Activated naive CD4-positive, alpha-beta T cell treated with anti-CD3 and anti-CD28 coated beads for 36 hours (primary cell): ENCODE data around the gene RHOU. TPM values are rescaled to one million over a fixed set of nuclear protein-coding genes. Genes with fewer than 3 reads are reported as not detected.

Experiments
- CTCF ChIA-PET: fragments of 350-600 bp; sonication (Branson Sonifier 250); formaldehyde crosslinking; loops from one replicate; lab custom pipeline; 2021; ENCODE audit warnings: antibody characterized with exemption; lab: Charles Lee
- DNase-seq: peaks from one replicate; pipeline ENCODE4 v3.0.0-alpha.2; 2020
- H3K27ac Mint-ChIP-seq: one replicate; pipeline ENCODE4 v1.8.0; 2021; ENCODE audit warnings: mild to moderate bottlenecking, mixed read lengths
- H3K27me3 Mint-ChIP-seq: one replicate; pipeline ENCODE4 v1.8.0; 2021; ENCODE audit warnings: low read depth, mixed read lengths
- H3K36me3 Mint-ChIP-seq: one replicate; pipeline ENCODE4 v1.8.0; 2021; ENCODE audit warnings: low read depth, mixed read lengths
- H3K4me1 Mint-ChIP-seq: one replicate; pipeline ENCODE4 v1.8.0; 2021; ENCODE audit warnings: low read depth, mixed read lengths
- H3K4me3 Mint-ChIP-seq: one replicate; pipeline ENCODE4 v1.8.0; 2021; ENCODE audit warnings: mild to moderate bottlenecking, moderate library complexity, mixed read lengths
- H3K9me3 Mint-ChIP-seq: one replicate; pipeline ENCODE4 v1.8.0; 2021; ENCODE audit warnings: mixed read lengths
- intact Hi-C: fragments of 100-400 bp; cut with micrococcal nuclease; formaldehyde crosslinking; loops from one replicate; pipeline ENCODE4 v1.15.1; 2023
- total RNA-seq, 2 experiments: library from RNA; stranded (reverse); gene quantifications; one replicate each; pipeline ENCODE4 v1.2.3, GENCODE V29; 2021

The RHOU gene
- total RNA-seq, 2 experiments from 2014 or later = 0.17 to 0.35 TPM

- Mint-ChIP-seq H3K27ac (no peak overlapping the region), H3K27me3 (no peaks in the 10 kb centered on the region), H3K36me3 (peaks cover 2% of the 10 kb centered on the region), H3K9me3 (peaks cover 2% of the 10 kb centered on the region), H3K4me1 (peaks cover 9% of the 10 kb centered on the region), H3K4me3 (no peak overlapping the region)
- CTCF ChIA-PET = interaction anchor here (0.6 to 2.3 kb wide), 4 partner anchors 9 to 59 kb away, joined by 4 to 13 read pairs (median 6); partner anchors contain the start of gene RHOU
- intact Hi-C loops = loop anchor here (1.0 to 10.0 kb wide), 8 partner anchors 10 to 646 kb away; partner anchors contain the start of genes CCSAP and RHOU
- DNase-seq = peak; percentile 66
These were observed 59.5 kb downstream of the RHOU start for GRCh38 chr1:228794810-228795209.

- intact Hi-C loops = loop anchor here (10.0 kb wide), 1 partner anchor 549 kb away; the partner anchor contains the start of gene CCSAP
- H3K27ac Mint-ChIP-seq = no peak overlapping the region
- CTCF ChIA-PET = interaction anchor here (0.6 to 2.3 kb wide), 3 partner anchors 8 to 92 kb away, joined by 4 to 13 read pairs (median 4); no protein-coding TSS in a partner anchor
- no peak for DNase-seq
- H3K36me3 Mint-ChIP-seq = peaks cover 2% of the 10 kb centered on the region
- no peak overlapping the region for H3K4me3 Mint-ChIP-seq
- peaks cover 12% of the 10 kb centered on the region for H3K4me1 Mint-ChIP-seq
- H3K27me3 Mint-ChIP-seq = no peaks in the 10 kb centered on the region
- peaks cover 2% of the 10 kb centered on the region for H3K9me3 Mint-ChIP-seq
These were observed 60.3 kb downstream of the RHOU start for GRCh38 chr1:228795596-228795995.

Other genes starting within 250 kb of the RHOU start
- 100 to 1,000 TPM; 112 to 116 TPM for gene RNF187, start 248.1 kb upstream of the RHOU start, total RNA-seq